ENCODE measurements around the gene IGFBP6.

DNA sequence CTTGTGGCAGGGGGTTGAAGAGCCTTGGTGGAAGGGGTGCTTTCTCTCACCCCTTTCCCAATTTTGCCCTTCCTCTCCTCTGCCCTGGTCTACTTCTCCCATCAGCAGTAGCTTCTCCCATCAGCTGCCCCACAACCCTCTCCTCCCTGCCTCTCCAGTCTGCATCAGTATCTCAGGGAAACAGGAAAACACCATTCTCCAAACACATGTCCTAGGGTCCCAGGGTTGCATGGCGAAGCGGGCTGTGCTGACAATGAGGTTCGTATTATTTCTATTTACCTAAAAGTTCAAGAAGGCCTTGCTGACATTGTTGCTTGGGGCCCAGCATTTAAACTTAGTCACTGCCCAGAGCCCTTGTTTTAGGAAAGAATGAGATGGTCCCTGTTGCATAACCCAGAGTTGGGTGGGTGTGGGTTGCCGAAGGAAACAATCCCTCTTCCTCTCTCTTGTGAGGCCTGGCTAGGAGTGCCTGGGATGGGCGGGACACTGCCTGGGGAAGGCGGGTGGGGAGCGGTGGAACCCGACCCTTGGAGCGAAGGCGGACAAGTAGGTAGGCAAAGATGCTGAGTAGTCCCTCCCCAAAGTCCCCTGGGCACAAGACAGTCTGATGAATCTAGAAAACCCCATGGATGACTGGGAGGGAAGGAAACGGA, 1.3 kb upstream of the IGFBP6 start:
- TF ChIP-seq CTCF (IDR thresholded peaks at IDR 0.05; ENCODE audit: low read depth, low read length, missing input control): no peak
- TF ChIP-seq RAD21 (IDR thresholded peaks at IDR 0.05): no peak
- no peak for TF ChIP-seq SP1 (IDR thresholded peaks at IDR 0.05)
- no peak for TF ChIP-seq ATF3 (IDR thresholded peaks at IDR 0.05)
- TF ChIP-seq MAX (IDR thresholded peaks at IDR 0.05): no peak
- TF ChIP-seq TAF1 (conservative IDR thresholded peaks at IDR 0.05): no peak
- no peak for TF ChIP-seq ZBTB33 (IDR thresholded peaks at IDR 0.05)
- no peak for TF ChIP-seq YY1 (IDR thresholded peaks at IDR 0.05)
- TF ChIP-seq, protein P1, sequence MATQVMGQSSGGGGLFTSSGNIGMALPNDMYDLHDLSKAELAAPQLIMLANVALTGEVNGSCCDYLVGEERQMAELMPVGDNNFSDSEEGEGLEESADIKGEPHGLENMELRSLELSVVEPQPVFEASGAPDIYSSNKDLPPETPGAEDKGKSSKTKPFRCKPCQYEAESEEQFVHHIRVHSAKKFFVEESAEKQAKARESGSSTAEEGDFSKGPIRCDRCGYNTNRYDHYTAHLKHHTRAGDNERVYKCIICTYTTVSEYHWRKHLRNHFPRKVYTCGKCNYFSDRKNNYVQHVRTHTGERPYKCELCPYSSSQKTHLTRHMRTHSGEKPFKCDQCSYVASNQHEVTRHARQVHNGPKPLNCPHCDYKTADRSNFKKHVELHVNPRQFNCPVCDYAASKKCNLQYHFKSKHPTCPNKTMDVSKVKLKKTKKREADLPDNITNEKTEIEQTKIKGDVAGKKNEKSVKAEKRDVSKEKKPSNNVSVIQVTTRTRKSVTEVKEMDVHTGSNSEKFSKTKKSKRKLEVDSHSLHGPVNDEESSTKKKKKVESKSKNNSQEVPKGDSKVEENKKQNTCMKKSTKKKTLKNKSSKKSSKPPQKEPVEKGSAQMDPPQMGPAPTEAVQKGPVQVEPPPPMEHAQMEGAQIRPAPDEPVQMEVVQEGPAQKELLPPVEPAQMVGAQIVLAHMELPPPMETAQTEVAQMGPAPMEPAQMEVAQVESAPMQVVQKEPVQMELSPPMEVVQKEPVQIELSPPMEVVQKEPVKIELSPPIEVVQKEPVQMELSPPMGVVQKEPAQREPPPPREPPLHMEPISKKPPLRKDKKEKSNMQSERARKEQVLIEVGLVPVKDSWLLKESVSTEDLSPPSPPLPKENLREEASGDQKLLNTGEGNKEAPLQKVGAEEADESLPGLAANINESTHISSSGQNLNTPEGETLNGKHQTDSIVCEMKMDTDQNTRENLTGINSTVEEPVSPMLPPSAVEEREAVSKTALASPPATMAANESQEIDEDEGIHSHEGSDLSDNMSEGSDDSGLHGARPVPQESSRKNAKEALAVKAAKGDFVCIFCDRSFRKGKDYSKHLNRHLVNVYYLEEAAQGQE (IDR thresholded peaks at IDR 0.05): no peak
- TF ChIP-seq JUND (IDR thresholded peaks at IDR 0.05): no peak
- no peak for TF ChIP-seq NR2F2 (IDR thresholded peaks at IDR 0.05)
- TF ChIP-seq EGR1 (IDR thresholded peaks at IDR 0.05; ENCODE audit: low read depth in 2 of 2): no peak
- no peak for TF ChIP-seq RXRA (IDR thresholded peaks at IDR 0.05)

All from liver (tissue), 3 donors.